NCI-H345 treated with DMSO at 0.1 percent for 48 hours (cell line): ENCODE results near the gene DDX60.
"Not testable (repeated sequence)": the region's sequence is repeated elsewhere in the genome, so short reads cannot be mapped to it uniquely, and the experiment has no call there.

Source experiments
- DNase-seq: peaks from one replicate; lab custom pipeline; 2025; ENCODE audit not compliant: unreplicated experiment; lab: John Stamatoyannopoulos, UW

The DDX60 gene

GRCh38 chr4:168318266-168318895, at the start of gene DDX60:
DDX60 (minus strand) TSS chr4:168318752; CDS start chr4:168311259, 7,493 bp downstream.
- peak; percentile 35 for DNase-seq

GRCh38 chr4:168367065-168367464, 48.5 kb upstream of the DDX60 start:
- no peak for DNase-seq

GRCh38 chr4:168362025-168362401, 43.5 kb upstream of the DDX60 start:
- DNase-seq = no peak

- DNase-seq = no peak
Measured at GRCh38 chr4:168361365-168362024, 42.9 kb upstream of the DDX60 start.

- DNase-seq = no peak
Measured at GRCh38 chr4:168360271-168360670, 41.7 kb upstream of the DDX60 start.

- no peak for DNase-seq
Measured at GRCh38 chr4:168357941-168358340, 39.4 kb upstream of the DDX60 start.

- DNase-seq = no peak
Measured at GRCh38 chr4:168353746-168354145, 35.2 kb upstream of the DDX60 start.

- DNase-seq = no peak
Measured at GRCh38 chr4:168337550-168337940, 19.0 kb upstream of the DDX60 start.

- no peak for DNase-seq
Measured at GRCh38 chr4:168336837-168337549, 18.4 kb upstream of the DDX60 start.

GRCh38 chr4:168335621-168336020, 17.1 kb upstream of the DDX60 start:
- DNase-seq = no peak

GRCh38 chr4:168334053-168334452, 15.5 kb upstream of the DDX60 start:
- no peak for DNase-seq

GRCh38 chr4:168330575-168330974, 12.0 kb upstream of the DDX60 start:
- DNase-seq = not testable (repeated sequence)

GRCh38 chr4:168325591-168325990, 7.0 kb upstream of the DDX60 start:
- no peak for DNase-seq

GRCh38 chr4:168321006-168321405, 2.5 kb upstream of the DDX60 start:
- DNase-seq = no peak

- DNase-seq = no peak
Measured at GRCh38 chr4:168319486-168320019, 1.0 kb upstream of the DDX60 start.

- DNase-seq = no peak
Measured at GRCh38 chr4:168317621-168318020, 931 bp downstream of the DDX60 start.

GRCh38 chr4:168309781-168310180, 8.8 kb downstream of the DDX60 start:
- DNase-seq = peak; percentile 17

- no peak for DNase-seq
Measured at GRCh38 chr4:168308912-168309311, 9.6 kb downstream of the DDX60 start.

GRCh38 chr4:168306476-168306875, 12.1 kb downstream of the DDX60 start:
- no peak for DNase-seq

- peak; percentile 21 for DNase-seq
Measured at GRCh38 chr4:168304744-168305459, 13.7 kb downstream of the DDX60 start.

GRCh38 chr4:168303430-168303829, 15.1 kb downstream of the DDX60 start:
- DNase-seq = not testable (repeated sequence)
